ENCODE results near the gene TJP1.

GRCh38 chr15:29688506-29689286, 133.6 kb downstream of the TJP1 start:
- TF ChIP-seq, protein P1, sequence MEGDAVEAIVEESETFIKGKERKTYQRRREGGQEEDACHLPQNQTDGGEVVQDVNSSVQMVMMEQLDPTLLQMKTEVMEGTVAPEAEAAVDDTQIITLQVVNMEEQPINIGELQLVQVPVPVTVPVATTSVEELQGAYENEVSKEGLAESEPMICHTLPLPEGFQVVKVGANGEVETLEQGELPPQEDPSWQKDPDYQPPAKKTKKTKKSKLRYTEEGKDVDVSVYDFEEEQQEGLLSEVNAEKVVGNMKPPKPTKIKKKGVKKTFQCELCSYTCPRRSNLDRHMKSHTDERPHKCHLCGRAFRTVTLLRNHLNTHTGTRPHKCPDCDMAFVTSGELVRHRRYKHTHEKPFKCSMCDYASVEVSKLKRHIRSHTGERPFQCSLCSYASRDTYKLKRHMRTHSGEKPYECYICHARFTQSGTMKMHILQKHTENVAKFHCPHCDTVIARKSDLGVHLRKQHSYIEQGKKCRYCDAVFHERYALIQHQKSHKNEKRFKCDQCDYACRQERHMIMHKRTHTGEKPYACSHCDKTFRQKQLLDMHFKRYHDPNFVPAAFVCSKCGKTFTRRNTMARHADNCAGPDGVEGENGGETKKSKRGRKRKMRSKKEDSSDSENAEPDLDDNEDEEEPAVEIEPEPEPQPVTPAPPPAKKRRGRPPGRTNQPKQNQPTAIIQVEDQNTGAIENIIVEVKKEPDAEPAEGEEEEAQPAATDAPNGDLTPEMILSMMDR (IDR thresholded peaks at IDR 0.05): no peak
- no peak for TF ChIP-seq POLR2A (IDR thresholded peaks at IDR 0.05)
- no peak for TF ChIP-seq POLR2AphosphoS5 (IDR thresholded peaks at IDR 0.05)

Measured in suprapubic skin (tissue), 4 donors.